SKM-1 (cell line): Measurements from ENCODE around the gene CYB561.

ENCODE experiments used
- DNase-seq: peaks from one replicate; lab custom pipeline; 2025; ENCODE audit not compliant: unreplicated experiment; lab: John Stamatoyannopoulos, UW

The CYB561 gene

DNA sequence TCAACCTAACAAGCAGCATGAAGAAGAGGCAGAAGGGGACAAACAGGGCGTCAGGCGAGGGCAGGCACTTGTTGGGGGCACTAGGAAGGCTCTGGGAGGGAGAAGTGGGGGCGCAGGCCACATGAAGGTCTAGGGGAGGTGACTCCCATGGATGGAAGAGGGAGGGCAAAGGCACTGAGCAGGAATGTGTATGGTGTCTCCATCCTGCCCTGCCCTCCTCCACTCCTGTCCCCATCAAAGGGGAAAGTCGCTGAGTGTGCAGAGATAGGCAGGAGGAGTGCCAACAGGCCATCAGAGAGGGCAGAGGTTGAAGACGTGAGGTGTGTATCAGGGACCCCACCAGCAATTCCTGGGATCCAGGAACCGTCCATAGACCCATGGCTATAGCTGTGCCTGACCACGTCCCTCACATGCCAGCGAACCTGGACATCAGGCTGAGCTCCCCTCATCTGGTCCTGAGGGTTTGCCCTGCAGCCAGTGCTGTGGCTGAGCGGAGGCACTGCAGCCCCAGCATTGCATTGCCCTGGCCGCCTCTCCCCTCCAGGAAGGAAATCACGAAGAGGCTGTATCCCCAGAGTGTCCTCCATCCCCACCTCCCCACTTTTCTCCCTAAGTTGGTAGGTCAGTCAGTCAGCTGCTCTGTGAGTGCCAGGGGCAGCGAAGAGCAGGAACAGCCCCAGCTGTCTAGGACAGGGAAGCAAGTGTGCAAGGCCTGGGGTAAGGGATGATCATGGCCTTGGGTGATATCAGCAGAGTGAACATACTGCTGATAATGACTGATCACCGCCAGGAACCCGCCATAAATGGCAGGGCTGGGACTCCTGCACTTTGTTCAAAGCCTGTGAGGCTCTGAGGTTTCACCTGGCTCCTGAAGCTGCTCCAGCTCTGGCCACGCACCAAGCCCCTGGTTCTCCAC is 6.2 kb upstream of the CYB561 start:
- DNase-seq: no peak

DNA sequence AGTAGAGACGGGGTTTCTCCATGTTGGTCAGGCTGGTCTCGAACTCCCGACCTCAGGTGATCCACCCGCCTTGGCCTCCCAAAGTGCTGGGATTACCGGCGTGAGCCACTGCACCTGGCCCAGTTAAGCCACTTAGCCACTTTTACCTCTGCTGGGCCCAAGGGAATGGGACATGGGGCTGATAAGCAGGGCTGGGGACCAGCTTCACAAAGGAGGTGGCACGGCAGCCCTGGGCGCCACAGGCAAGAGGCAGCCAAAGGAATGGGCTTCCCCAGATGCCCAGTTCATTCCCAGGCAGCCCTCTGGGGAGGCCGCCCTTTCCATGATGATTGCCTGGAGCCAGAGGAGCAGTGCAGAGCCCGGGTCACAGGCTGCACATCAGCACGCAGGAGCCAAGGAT is 5.0 kb upstream of the CYB561 start:
- DNase-seq: no peak

DNA sequence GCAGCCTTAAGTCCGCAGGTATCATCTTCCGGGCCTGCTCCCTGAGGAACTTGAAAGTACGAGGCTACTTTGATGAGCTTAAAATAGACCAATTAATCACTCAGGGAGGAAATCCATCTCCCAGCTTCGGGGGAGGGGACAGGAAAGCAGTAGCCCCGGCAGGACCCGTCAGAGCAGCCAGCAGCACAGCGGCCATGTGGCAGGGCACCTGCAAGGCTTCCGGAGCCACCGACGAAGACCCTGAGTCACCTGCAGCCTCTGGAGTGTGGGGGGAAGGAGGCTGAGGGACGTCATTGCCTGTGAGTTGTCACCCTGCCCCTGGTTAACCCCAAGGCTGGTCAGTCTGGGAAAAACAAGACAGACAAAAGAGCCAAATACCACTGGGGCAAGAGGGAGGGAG is 4.4 kb upstream of the CYB561 start:
- DNase-seq: no peak

DNA sequence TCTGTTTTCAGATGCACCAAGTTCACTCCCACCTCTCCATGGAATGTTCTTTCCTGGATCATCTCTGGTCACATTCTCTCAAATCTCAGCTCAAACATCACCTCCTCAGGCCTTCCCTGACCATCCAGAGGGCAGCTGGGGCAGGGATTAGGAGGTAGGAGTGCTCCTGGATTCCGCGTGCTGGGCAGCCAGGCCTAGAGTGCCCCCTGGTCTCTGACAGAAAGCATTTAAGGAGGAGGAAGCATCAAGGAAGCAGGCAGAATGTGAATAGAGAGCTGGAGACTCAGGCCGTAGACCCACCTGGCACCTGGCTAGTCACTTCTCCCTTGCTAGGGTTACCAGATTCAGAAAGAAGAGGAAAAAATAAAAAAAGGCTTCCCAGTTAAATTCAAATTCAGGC is 2.5 kb upstream of the CYB561 start:
- no peak for DNase-seq

DNA sequence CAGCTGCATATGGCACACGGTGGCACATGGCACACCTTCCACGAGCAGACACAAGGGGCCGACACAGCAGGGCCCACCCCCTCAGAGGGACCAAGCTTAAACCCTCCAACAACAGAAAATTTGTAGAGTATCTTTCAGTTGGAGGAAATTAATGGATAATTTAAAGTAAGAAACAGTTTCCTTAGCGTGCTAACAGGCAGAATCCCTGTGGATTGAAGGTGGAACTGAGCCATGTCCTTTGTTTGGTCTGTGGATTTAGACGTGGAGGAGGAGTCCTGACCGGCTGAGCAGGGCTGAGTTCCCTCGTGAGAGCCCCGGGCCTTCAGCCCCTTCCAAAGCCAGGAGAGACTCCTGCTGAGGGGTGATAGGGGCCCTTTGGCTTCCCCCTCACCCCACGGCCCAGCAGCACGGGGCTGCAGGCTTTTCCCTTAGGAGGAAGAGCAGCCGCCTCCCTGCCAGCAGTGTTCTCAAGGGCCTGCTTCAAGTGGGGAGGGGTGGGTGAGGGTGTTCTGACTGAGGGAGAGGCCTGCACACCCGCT is 1.4 kb upstream of the CYB561 start:
- DNase-seq: no peak

DNA sequence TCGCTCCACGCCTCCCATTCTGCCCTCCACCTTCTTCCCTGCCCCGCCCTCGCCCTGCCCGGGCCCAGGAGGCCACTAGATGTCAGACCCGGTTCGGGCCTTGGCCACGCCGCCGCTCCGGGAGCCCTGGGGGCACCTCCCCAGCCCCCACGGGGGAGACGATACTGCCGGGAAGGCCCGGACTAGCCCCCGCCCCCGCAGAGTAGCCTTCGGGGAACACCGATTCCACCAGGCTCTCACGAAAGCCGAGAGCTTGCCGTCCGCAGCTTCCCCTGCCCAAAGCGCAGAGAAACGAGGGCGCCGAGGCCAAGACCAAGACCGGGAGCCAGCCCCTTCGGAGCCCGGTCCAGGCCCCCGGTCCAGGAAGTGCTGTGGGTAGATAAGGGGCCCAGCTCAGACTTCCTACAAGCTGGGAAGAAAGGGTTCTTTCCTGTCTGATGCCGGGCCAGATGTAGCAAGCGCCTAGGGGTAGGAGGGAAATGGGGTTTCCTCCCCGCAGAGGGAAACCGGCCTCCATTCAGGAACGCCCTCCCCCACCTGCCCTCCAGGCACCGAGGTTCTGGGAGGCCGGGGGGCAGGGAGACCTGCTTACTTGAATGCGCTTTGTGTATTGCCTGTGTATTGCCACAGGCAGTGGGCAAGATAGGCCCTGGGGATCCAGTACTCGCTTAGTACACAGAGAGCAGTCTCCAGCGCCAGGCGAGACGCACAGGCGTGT is 806 bp upstream of the CYB561 start:
- peak; percentile 91 for DNase-seq

DNA sequence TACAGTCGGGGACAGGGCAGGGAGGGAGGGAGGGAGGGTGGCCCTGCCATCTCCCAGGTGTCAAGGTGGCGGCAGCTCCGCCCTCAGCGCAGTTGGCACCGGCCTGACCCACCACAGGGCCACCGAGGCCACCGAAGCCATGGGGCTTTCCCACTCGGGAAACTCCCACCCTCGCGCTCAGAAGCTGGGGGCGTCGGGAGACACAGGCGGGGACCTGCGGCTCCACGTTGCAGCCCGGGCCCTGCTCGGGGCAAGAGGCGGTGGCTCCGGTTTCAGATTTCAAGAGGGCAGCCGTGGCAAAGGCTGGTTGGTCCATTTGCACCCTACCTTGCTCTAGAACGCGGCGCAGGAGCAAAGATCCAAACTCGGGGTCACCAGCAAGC is 544 bp downstream of the CYB561 start:
- no peak for DNase-seq

DNA sequence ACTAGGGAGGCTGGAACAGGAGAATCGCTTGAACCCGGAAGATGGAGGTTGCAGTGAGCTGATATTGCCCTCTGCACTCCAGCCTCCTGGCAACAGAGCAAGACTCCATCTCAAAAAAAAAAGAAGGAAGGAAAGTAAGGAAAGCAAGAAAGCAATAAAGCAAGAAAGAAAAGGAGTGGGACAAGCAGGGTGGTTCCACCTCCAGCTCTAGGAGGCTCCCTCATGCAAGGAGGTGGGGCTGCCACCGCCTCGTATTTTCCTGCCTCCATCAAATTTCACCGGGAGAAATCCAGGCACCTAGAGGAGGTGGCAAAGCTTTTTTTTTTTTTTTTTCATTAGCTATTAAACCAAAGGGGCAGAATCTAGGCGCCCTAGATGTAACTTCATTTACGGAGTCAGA is 1.0 kb downstream of the CYB561 start:
- no peak for DNase-seq

DNA sequence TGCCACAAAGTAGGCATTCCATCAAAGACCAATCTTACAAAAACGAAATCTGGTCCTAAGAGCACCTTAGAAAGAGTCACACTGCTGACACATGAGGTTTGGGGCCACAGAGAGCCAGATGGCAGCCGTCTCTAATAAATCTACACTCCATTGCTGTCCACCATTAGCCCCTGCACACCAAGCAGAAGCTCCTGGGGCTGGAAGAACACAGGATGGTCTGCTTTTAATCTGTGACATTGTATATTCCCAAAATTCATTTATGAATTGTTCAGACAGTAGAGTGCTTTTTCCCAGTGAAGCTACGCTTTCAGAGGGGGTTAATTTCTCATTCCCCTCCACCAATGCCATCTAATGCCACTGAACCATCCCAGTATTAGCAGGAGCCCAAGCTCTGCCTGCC is 1.6 kb downstream of the CYB561 start:
- DNase-seq: no peak

DNA sequence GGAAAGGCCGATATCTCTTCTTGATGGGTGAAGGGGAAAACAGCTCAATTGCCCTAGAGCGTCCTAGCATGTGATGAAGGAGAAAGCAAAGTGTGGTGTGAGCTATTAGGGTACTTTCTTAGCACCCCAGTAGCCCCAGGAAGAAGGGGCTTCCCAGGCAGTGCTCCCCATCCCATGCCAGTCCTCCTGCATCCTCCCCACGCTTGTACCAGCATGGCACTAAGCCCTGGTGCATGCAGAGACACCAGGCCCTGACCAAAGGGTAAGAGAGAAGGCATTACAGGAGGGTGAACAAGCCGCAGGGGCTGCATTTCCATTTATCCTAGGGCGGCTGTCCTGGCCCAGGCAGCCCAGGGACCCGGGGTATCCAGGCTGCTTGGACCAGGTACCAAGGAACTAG is 3.1 kb downstream of the CYB561 start:
- no peak for DNase-seq

DNA sequence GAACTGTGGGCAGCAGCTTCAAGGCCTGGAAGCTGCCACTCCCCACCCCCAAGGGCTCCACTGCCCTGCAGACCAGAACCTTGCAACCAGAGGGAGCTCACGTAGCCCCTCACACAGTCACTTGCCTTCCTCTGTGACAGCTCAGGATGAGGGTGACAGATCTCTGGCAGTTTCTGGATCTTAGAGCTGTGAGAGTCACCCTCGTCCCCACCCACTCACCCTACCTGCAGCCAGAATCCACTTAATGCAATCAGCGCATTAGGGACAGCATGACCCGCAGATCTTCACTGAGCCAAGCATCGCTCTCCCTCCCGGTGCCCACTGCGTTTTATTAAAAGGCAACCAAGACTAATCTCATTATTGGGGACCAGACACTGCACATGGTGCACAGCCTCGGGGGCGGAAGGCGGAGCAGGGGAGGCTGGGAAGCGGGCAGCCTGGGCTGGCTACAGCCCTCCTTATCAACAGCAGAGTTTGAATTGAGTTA is 3.5 kb downstream of the CYB561 start:
- DNase-seq: no peak

DNA sequence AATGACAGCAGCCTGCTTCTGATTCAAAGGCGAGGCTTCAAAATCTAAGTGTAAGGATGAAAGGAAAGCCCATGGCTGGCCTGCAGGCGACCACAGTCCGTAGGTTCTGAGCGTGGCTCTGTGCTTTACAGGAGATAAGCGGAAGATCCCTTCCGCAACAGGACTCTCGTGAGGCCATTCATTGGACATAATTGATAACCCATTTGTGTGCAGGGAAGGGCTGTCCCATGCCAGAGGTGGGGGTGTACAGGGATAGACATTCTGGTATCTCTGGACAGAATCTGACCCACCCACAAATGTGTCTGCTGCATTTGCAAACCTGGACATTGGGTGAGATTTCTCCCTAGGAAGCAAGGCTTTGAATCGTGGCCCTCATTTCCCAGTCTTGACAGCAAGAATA is 4.0 kb downstream of the CYB561 start:
- DNase-seq: no peak

DNA sequence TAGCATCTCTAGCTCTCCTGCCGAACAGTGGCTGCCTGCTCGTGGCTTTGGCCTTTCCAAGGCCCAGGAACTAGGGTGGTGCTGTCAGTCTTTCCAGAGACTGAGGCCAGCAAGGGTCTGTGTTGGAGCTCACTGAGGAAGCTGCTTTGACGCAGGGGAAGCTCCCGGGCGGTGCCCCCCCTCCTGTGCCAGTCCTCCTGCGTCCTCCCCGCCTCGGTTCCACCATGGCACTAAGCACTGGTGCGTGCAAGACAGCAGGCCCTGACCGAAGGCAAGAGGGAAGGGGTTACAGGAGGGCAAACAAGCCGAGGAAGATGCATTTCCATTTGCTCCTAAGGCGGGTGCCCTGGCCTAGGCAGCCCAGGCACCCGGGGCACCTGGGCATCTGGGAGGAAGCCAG is 4.5 kb downstream of the CYB561 start:
- DNase-seq: no peak

DNA sequence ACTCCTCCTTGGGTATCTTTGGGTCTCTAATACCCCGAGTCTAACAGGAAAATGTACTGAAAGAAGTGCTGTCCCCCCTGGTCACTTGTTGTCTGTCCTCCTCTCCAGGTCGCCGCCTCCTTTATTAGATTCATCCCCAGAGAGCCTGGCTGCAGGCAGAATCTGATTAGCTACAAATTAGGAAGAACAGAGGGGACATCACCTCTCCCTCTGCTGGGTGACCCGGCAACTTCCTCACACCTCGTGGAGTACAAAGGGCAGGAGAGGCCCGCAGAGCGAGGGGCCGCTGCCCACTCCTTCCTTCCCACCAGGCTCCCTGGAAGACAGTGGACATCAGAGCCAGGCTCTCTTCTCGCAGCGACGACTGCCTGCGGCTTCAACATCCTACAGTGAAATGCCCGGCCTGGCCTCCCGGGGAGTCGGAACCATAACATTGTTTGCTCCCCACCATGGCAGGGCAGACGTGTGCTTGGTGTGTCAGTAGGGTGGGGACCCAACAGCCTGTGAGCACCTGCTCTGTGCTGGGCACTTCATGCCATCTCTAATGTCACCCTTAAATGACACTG is 5.3 kb downstream of the CYB561 start:
- DNase-seq: no peak

DNA sequence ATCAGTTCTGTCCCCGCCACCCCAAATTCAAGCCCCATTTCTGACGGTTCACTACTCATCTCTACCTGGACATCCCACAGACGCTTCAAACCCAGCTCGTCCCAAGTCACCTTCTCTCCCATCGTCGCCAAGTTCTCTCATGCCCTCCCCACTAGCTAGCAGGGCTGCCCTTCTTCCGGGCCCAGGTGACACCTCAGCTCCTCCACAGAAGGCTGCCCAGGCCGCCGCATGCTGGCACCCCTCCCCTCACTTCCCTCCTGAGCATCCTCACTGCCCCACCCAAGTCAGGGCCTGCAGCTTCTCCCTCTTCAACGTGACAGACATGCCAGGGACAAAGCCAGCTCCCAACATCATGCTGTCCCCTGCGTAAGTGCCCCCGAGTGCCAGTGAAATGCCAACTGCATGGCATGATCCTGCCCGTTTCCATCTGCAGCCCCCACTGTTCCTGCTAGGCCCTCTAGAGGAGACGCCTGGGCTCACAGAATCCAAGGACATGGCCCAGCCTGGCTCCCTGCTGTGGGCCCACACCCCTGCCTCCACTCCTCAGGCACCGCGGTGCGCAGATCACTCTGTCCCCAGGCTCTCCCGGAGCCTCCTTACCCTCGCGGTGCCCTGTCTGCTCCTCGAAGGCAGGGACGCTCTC is 5.9 kb downstream of the CYB561 start:
- no peak for DNase-seq

DNA sequence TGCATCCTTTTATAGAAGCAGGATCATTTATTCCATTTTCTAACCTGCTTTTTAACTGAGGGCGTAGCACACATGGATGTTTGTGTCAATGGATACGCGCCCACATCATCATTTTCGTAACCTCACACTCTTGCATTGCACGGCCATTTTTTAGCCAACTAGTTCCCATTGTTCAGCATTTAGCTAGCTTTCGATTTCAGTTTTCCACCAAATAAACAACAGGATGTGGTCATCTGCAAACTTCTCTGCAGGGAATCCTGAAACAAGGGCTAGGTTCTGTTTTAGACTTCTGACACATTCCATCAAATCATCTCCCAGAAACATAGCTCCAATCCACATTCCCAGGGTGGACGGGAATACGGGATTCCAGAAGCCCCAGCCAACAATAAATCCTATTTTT is 6.4 kb downstream of the CYB561 start:
- no peak for DNase-seq

DNA sequence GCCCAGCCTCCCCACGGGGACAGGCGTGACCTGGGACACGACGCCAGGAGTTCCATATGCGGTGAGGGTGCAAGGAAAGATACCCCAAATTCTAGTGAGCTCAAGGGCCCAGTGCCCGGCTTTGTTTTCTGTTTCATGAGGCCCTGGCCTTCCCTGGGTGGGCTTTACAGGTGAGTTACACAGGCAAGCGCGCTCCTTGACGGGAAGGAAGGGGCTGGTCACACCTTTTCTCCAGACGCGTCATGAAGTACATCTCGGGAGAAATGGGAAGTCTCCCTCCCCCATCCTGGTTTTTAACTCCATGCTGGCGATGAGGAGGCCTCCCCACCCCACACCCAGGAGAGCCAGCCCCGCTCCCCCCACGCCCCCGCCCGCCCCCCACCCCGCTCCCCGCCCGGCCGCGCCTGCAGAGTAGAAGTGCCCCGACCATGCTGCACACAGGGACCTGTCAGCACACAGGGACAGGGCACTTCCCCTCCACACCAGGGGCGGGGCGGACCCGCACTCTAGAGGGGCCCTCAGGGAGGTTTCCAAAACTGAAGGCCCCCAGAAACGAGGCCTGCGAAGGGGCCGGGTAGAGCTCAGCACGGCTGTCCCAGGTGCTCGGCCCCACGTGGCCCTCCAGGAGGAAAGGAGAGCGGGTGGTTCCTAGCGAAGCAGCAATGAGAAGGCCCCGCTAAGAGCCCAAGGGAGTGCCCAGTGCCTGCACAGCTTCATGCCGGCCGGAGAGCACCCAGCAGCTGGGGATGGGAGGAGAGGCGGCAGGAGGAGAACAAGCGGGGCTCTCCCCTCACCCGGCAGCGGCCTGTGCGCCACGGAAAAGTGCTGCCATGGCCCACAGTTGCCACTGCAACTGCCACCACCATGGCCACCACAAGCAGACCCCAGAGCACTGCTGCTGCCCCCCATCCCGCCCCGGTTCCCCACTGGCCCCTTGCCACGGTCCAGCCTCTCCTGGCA is 7.7 kb downstream of the CYB561 start:
- no peak for DNase-seq

DNA sequence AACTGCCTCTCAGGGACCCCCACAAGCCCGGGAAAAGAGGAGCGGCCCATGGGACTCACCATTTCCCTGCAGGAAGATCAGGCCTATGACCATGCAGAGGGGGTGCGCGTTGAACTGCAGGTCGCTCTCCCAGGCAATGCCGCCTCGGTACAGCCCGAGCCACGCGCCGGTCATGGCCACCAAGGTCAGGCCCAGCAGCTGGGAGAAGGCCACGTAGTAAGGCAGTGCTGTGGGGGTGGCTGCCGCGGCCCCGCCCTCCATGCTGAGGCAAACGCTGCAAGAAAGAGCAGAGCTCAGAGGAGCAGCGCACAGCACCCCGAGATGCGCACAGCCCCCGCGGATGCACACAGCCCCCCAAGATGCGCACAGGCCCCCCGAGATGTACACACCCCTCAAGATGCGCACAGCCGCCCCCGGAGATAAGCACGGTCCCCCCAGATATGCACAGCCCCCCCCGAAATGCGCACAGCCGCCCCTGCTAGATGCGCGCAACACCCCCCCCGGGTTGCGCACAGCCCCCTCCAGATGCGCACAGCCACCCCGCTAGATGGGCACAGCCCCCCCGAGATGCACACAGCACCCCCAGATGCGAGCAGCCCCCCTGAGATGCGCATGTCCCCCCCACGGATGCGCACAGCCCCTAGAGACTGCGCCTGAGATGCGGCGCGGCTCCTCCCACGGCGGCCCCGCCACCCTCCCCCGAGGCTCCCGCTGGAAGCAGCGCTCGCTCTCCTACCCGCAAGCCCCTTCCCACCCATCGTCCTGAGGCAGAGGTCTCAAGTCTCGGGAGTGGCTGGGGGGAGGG is 8.6 kb downstream of the CYB561 start:
- no peak for DNase-seq

DNA sequence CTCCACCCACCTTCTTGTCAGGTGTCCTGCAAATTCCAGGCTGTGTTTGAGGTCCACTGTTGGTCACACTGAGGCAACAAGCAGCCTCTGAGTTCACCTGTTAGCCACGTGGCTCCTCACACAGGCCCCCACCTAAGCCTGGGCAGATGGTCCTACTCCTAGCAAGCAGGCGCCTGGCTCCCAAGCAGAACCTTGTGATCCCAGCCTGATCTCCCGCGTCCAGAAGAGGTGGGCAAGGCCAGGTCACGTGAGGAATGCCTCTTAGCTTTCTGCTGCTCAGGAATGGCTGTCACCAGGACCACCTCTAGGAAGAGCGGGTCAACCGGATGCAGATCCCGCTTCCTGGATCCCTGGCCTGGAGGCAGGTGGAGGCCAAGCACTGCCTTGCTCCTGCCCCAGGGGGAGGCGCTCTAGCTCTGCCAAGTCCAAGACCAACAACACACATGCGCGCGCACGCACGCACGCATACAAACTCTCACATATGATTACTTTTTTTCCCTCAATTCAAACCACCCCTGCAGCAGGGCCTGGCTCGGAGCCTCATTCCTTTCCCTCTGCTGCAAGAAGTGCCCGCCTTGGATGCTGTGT is 9.5 kb downstream of the CYB561 start:
- no peak for DNase-seq
